ENCODE measurements around the gene CLTC. TPM values are rescaled to one million over a fixed set of nuclear protein-coding genes. Genes with fewer than 3 reads are reported as not detected.

CLTC gene
- total and polyA plus RNA-seq, 2 of the 8 experiments (the other 6 are each of a cell fraction or from before 2014, with no cell fraction given): 175 to 283 TPM

DNA sequence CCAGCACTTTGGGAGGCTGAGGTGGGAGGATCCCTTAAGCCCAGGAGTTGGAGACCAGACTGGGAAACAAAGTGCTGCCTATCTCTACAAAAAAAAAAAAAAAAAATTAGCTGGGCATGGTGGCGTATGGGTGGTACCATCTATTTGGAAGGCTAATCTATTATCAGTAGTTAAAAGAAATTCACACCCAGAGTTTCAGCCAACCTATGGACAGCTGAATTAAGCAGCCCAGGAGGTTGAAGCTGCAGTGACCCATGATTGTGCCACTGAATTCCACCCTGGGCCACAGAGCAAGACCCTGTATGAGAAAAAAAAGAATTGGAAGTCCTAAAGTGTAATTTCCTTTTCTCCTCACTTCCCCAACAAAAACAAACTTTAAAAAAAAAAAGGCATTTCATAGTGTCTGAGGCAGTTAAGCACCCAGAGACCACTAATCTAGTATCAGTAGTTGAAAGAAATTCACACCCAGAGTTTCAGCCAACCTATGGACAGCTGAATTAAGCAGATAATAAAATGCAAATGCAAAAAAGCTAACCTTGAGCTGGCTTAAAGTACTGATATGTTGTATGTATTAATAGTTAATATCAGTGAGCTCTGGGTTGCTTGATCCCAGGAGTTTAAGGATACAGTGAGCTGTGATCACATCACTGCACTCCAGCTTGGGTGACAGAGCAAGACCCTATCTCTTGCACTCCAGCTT, 18.1 kb downstream of the CLTC start:
- Histone ChIP-seq H2BK20ac (ENCODE audit: low read length) (no peak overlapping the region), H3K56ac (replicated peaks; ENCODE audit: insufficient read length, low read depth, low read length) (no peak overlapping the region), H2BK12ac (ENCODE audit: low read depth, low read length) (no peak overlapping the region), H2AK5ac (ENCODE audit: low read depth, low read length) (no peak overlapping the region), H2BK120ac (replicated peaks; ENCODE audit: low read depth, low read length) (no peak overlapping the region), H3K4ac (replicated peaks; ENCODE audit: insufficient read length, low read depth, low read length) (no peak overlapping the region), H3K9me3 (ENCODE audit: insufficient read depth in 2 of 2, low read depth in 1 of 2, low read length in 1 of 2) (no peaks in the 10 kb centered on the region), H4K8ac (ENCODE audit: extremely low read depth, insufficient read depth, low read length) (no peak overlapping the region), H3K23ac (ENCODE audit: insufficient read length) (no peak overlapping the region), H3K79me2 (ENCODE audit: control insufficient read depth in 1 of 2, insufficient read depth in 2 of 2, low read length in 2 of 2) (peaks cover 4 to 94% of the 10 kb centered on the region in 2 experiments), H3K27ac (ENCODE audit: low read depth, low read length) (no peak overlapping the region), H3K14ac (ENCODE audit: insufficient read length) (no peak overlapping the region), H4K91ac (replicated peaks; ENCODE audit: insufficient read length, low read length) (no peak overlapping the region), H3K18ac (ENCODE audit: extremely low read depth, low read length) (no peak overlapping the region), H2AFZ (ENCODE audit: low read length) (no peak overlapping the region), H2BK5ac (ENCODE audit: low read depth, low read length) (no peak overlapping the region), H3K9ac (replicated peaks in 1 of 4; ENCODE audit: extremely low read depth in 1 of 4, low read depth in 3 of 4, low read length in 3 of 4) (no peak overlapping the region), H3K23me2 (ENCODE audit: low read depth, low read length) (no peaks in the 10 kb centered on the region), H4K5ac (ENCODE audit: insufficient read length, low read depth, low read length) (no peak overlapping the region), H3K4me2 (ENCODE audit: insufficient read depth in 1 of 2, low read depth in 2 of 2, low read length in 2 of 2) (no peak overlapping the region), H3K27me3 (replicated peaks in 1 of 4; ENCODE audit: control insufficient read depth in 3 of 4, extremely low read depth in 1 of 4, insufficient read depth in 3 of 4, low read length in 3 of 4) (no peaks in the 10 kb centered on the region), H4K20me1 (replicated peaks in 1 of 2; ENCODE audit: control insufficient read depth in 1 of 2, insufficient read depth in 2 of 2, low read length in 2 of 2) (peaks cover 4 to 12% of the 10 kb centered on the region in 2 experiments), H3K4me3 (ENCODE audit: extremely low read depth in 1 of 4, insufficient read depth in 2 of 4, low read depth in 3 of 4, low read length in 4 of 4) (no peak overlapping the region), H3K36me3 (ENCODE audit: control insufficient read depth in 2 of 4, insufficient read depth in 4 of 4, low read length in 3 of 4) (no peaks in the 10 kb centered on the region), H3K79me1 (ENCODE audit: low read depth, low read length) (no peaks in the 10 kb centered on the region), H2BK15ac (ENCODE audit: low read length) (no peak overlapping the region), H3K4me1 (replicated peaks in 1 of 4; ENCODE audit: control insufficient read depth in 3 of 4, insufficient read depth in 4 of 4, low read length in 3 of 4) (peaks cover 0 to 6% (median 4%) of the 10 kb centered on the region in 4 experiments; a peak in 5 of 7 replicates)
- WGBS, 2 experiments (ENCODE audit: extremely low coverage in 1 of 2, insufficient coverage in 1 of 2, insufficient read length in 1 of 2, insufficient replicate concordance in 2 of 2, low coverage in 1 of 2, low lambda C conversion rate in 2 of 2, missing lambda C conversion rate in 1 of 2): 90% methylated on average over 1 of the region's 1 CpG; no CpG with 5 or more reads in 1 of the 2 experiments
- ChIA-PET POLR2A (ENCODE audit: partially characterized antibody) (interaction anchor here (3.1 kb wide), 1 partner anchor 18 kb away, joined by 14 read pairs; the partner anchor contains the start of gene CLTC), CTCF (ENCODE audit: partially characterized antibody) (interaction anchor here (0.6 to 0.7 kb wide), 2 partner anchors 10 to 207 kb away, joined by 3 read pairs; no protein-coding TSS in a partner anchor)
- no peak for DNase-seq (ENCODE audit: low read depth in 1 of 2, low spot score in 2 of 2)
- FAIRE-seq: no peak
- no peak for TF ChIP-seq HDAC2 (IDR thresholded peaks at IDR 0.05; ENCODE audit: borderline replicate concordance in 1 of 2, low read depth in 2 of 2, low read length in 2 of 2)
- no peak for TF ChIP-seq NANOG (IDR thresholded peaks at IDR 0.05; ENCODE audit: insufficient read depth, low read depth, low read length, poor library complexity, severe bottlenecking)
- TF ChIP-seq, protein P1, sequence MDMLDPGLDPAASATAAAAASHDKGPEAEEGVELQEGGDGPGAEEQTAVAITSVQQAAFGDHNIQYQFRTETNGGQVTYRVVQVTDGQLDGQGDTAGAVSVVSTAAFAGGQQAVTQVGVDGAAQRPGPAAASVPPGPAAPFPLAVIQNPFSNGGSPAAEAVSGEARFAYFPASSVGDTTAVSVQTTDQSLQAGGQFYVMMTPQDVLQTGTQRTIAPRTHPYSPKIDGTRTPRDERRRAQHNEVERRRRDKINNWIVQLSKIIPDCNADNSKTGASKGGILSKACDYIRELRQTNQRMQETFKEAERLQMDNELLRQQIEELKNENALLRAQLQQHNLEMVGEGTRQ (IDR thresholded peaks at IDR 0.05; ENCODE audit: low read length): no peak
- TF ChIP-seq SUZ12 (IDR thresholded peaks at IDR 0.05; ENCODE audit: low read length): no peak
- no peak for TF ChIP-seq PHF8 (conservative IDR thresholded peaks at IDR 0.05; ENCODE audit: low read depth, low read length)
- TF ChIP-seq HDAC6 (IDR thresholded peaks at IDR 0.05; ENCODE audit: low read depth, low read length): no peak
- TF ChIP-seq TCF12 (IDR thresholded peaks at IDR 0.05; ENCODE audit: low read depth, low read length): no peak
- TF ChIP-seq, protein P2, sequence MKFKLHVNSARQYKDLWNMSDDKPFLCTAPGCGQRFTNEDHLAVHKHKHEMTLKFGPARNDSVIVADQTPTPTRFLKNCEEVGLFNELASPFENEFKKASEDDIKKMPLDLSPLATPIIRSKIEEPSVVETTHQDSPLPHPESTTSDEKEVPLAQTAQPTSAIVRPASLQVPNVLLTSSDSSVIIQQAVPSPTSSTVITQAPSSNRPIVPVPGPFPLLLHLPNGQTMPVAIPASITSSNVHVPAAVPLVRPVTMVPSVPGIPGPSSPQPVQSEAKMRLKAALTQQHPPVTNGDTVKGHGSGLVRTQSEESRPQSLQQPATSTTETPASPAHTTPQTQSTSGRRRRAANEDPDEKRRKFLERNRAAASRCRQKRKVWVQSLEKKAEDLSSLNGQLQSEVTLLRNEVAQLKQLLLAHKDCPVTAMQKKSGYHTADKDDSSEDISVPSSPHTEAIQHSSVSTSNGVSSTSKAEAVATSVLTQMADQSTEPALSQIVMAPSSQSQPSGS (IDR thresholded peaks at IDR 0.05; ENCODE audit: low read length): no peak
- TF ChIP-seq POLR2A (IDR thresholded peaks at IDR 0.05; ENCODE audit: control extremely low read depth in 1 of 2, low read depth in 2 of 2, low read length in 2 of 2): no peak
- TF ChIP-seq CREB1 (IDR thresholded peaks at IDR 0.05): no peak

Measured in H1 (cell line).